ENCODE results near the gene MYCN. TPM values are rescaled to one million over a fixed set of nuclear protein-coding genes. Genes with fewer than 3 reads are reported as not detected.

Gene MYCN
- 1 to 10 TPM; 7.9 to 8.7 TPM for total RNA-seq
- 10 to 100 TPM; 23.8 to 25.8 TPM for polyA plus RNA-seq (ENCODE audit: insufficient read length in 2 of 2)
- long read RNA-seq, donor 1, partial matches to known transcripts: 6 of 9 reads
- long read RNA-seq, donor 1, other reads (novel, unspliced or antisense): 0 of 9 reads
- long read RNA-seq, donor 2, partial matches to known transcripts: 0 of 2 reads
- long read RNA-seq, donor 2, other reads (novel, unspliced or antisense): 0 of 2 reads
- long read RNA-seq, donor 3, partial matches to known transcripts: 6 of 10 reads
- long read RNA-seq, donor 3, other reads (novel, unspliced or antisense): 0 of 10 reads
- long read RNA-seq, donor 4, transcript MYCN-201 (3 exons, 2,602 nt): major isoform, 6 of 6 reads
- long read RNA-seq, donor 4, partial matches to known transcripts: 0 of 6 reads
- long read RNA-seq, donor 4, other reads (novel, unspliced or antisense): 0 of 6 reads

GRCh38 chr2:15939854-15940660 lies at the start of gene MYCN:
TSS of gene MYCN (plus strand) at chr2:15940550. CDS start at chr2:15942065, 1,515 bp downstream.
- no peaks in the 10 kb centered on the region for H3K27me3 ChIP-seq (ENCODE audit: control insufficient read depth, insufficient read depth, low read length)
- peak; percentile 71 to 98 (median 85) for DNase-seq (ENCODE audit: low read depth in 4 of 6, low spot score in 6 of 6)
- peaks cover 41% of the 10 kb centered on the region for H3K4me1 ChIP-seq (ENCODE audit: control insufficient read depth, insufficient read depth, low read length)
- WGBS (ENCODE audit: insufficient coverage): under 1% methylated on average over 42 of the region's 47 CpGs
- H3K4me3 ChIP-seq (ENCODE audit: low read depth, low read length): peak within 1 kb of the TSS; percentile 82
- no peaks in the 10 kb centered on the region for H3K9me3 ChIP-seq (ENCODE audit: control insufficient read depth, insufficient read depth, low read length)
- peaks cover 8% of the 10 kb centered on the region for H3K36me3 ChIP-seq (ENCODE audit: control insufficient read depth, insufficient read depth, low read length)
- H3K27ac ChIP-seq (ENCODE audit: low read depth, low read length): peak within 1 kb of the TSS; percentile 77

DNA sequence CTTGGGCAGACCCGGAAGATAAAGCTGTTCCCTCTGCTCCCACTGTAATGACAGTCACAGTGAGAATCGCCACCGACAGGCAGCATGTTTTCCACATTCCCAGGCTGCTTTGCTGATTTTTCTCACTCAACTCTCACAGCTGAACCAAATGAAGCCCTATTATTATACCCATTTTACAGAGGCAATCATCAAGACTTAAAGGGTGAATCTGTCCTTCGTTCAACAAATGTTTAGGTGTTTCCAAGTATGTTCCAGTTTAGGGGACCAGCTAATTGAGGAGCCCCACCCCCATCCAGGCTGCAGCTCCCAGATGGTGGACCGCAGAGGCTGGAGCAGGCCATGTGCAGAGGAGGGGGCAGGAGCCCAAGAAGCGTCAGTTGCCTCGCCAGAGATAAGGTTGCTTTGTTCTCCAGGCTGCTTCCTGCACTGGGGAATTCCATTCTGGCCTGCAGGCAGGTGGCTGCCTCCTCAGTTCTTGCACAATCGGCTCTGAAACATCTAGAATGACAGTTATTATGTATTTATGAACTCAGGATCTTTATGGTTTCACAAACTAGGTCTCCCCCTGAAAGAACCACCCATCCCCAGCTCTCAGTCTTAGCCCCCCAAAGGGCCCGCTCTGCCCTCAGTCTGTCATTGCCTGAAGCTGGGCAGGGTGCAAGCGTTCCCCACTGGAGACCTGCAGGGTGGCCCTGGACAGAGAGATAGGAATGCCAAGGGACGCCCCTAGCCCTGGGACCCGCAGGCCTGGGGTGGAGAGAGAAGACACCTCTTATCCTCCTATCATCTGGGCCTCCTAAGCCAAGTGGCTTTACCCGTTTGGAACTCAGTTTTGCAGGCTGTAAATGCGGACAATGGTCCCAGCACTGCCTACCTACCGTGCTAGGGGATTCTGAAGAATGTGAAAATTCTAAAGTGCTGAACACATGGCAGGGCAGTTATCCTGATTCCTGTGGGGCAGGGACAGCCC lies 49.1 kb upstream of the MYCN start:
- 68% methylated on average over 7 of the region's 15 CpGs for WGBS (ENCODE audit: insufficient coverage)
- Histone ChIP-seq H3K4me1 (ENCODE audit: control insufficient read depth, insufficient read depth, low read length) (peaks cover 45% of the 10 kb centered on the region), H3K36me3 (ENCODE audit: control insufficient read depth, insufficient read depth, low read length) (no peaks in the 10 kb centered on the region), H3K9me3 (ENCODE audit: control insufficient read depth, insufficient read depth, low read length) (no peaks in the 10 kb centered on the region), H3K27ac (ENCODE audit: low read depth, low read length) (no peak overlapping the region), H3K27me3 (ENCODE audit: control insufficient read depth, insufficient read depth, low read length) (no peaks in the 10 kb centered on the region), H3K4me3 (ENCODE audit: low read depth, low read length) (no peak overlapping the region)
- DNase-seq (ENCODE audit: low read depth in 4 of 6, low spot score in 6 of 6): no peak

DNA sequence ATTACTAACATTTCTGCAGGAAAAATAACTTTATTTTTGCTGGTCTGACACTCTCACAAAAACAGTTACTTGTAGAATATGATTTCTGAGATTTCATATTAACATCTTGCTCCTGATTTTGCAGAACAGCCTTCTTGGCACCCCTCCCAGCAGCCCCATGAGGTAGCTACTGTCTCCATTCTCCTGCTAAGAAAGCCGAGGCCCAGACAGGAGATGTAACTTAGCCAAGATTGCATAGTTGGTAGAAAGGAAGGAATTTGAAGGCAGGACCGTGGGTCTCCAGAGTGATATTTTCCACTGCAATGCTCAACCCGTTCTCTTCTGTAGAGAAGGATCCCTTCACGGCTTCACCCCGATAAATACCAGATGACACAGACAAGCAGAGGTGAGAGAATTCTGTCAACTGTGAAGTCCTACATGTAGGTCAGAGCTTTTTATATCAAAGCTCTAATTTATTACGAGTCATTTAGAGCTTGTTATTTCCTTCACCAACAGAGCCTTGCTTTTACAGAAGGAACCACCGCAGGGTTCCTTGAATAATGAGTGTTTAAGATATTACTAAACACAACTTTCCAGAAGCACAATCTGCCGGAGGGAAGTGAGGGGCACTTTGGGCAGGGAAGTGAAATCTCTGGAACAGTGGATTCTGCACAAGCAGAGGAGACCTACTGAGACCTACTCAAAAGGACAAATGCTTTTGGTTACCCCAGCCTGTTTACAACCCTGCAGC lies 48.0 kb upstream of the MYCN start:
- 0% methylated on average over 1 of the region's 8 CpGs for WGBS (ENCODE audit: insufficient coverage)
- Histone ChIP-seq H3K9me3 (ENCODE audit: control insufficient read depth, insufficient read depth, low read length) (no peaks in the 10 kb centered on the region), H3K27me3 (ENCODE audit: control insufficient read depth, insufficient read depth, low read length) (no peaks in the 10 kb centered on the region), H3K4me3 (ENCODE audit: low read depth, low read length) (no peak overlapping the region), H3K36me3 (ENCODE audit: control insufficient read depth, insufficient read depth, low read length) (no peaks in the 10 kb centered on the region), H3K27ac (ENCODE audit: low read depth, low read length) (no peak overlapping the region), H3K4me1 (ENCODE audit: control insufficient read depth, insufficient read depth, low read length) (peaks cover 45% of the 10 kb centered on the region)
- DNase-seq (ENCODE audit: low read depth in 4 of 6, low spot score in 6 of 6): peak in 2 of 6 donors; percentile 61 to 85

GRCh38 chr2:15893085-15893484 lies 47.3 kb upstream of the MYCN start:
- no peak for DNase-seq (ENCODE audit: low read depth in 4 of 6, low spot score in 6 of 6)
- no peak overlapping the region for H3K27ac ChIP-seq (ENCODE audit: low read depth, low read length)

GRCh38 chr2:15893689-15894480 lies 46.5 kb upstream of the MYCN start:
- no peaks in the 10 kb centered on the region for H3K27me3 ChIP-seq (ENCODE audit: control insufficient read depth, insufficient read depth, low read length)
- no peak overlapping the region for H3K27ac ChIP-seq (ENCODE audit: low read depth, low read length)
- peak in 2 of 6 donors; percentile 27 to 49 for DNase-seq (ENCODE audit: low read depth in 4 of 6, low spot score in 6 of 6)
- WGBS (ENCODE audit: insufficient coverage): 44% methylated on average over 4 of the region's 7 CpGs
- H3K4me1 ChIP-seq (ENCODE audit: control insufficient read depth, insufficient read depth, low read length): peaks cover 33% of the 10 kb centered on the region
- H3K36me3 ChIP-seq (ENCODE audit: control insufficient read depth, insufficient read depth, low read length): no peaks in the 10 kb centered on the region
- no peak overlapping the region for H3K4me3 ChIP-seq (ENCODE audit: low read depth, low read length)
- peaks cover 7% of the 10 kb centered on the region for H3K9me3 ChIP-seq (ENCODE audit: control insufficient read depth, insufficient read depth, low read length)

More at GRCh38 chr2:15893085-15893484, 47.3 kb upstream of the MYCN start:
- Histone ChIP-seq H3K9me3 (ENCODE audit: control insufficient read depth, insufficient read depth, low read length) (peaks cover 4% of the 10 kb centered on the region), H3K27me3 (ENCODE audit: control insufficient read depth, insufficient read depth, low read length) (no peaks in the 10 kb centered on the region), H3K4me1 (ENCODE audit: control insufficient read depth, insufficient read depth, low read length) (peaks cover 39% of the 10 kb centered on the region), H3K36me3 (ENCODE audit: control insufficient read depth, insufficient read depth, low read length) (no peaks in the 10 kb centered on the region), H3K4me3 (ENCODE audit: low read depth, low read length) (no peak overlapping the region)

- Histone ChIP-seq H3K9me3 (ENCODE audit: control insufficient read depth, insufficient read depth, low read length) (peaks cover 7% of the 10 kb centered on the region), H3K27ac (ENCODE audit: low read depth, low read length) (no peak overlapping the region), H3K36me3 (ENCODE audit: control insufficient read depth, insufficient read depth, low read length) (no peaks in the 10 kb centered on the region), H3K27me3 (ENCODE audit: control insufficient read depth, insufficient read depth, low read length) (no peaks in the 10 kb centered on the region), H3K4me1 (ENCODE audit: control insufficient read depth, insufficient read depth, low read length) (peaks cover 26% of the 10 kb centered on the region), H3K4me3 (ENCODE audit: low read depth, low read length) (no peak overlapping the region)
- WGBS (ENCODE audit: insufficient coverage): 17% methylated on average over 1 of the region's 8 CpGs
- no peak for DNase-seq (ENCODE audit: low read depth in 4 of 6, low spot score in 6 of 6)
These were observed 45.7 kb upstream of the MYCN start for GRCh38 chr2:15894481-15895144.

DNA sequence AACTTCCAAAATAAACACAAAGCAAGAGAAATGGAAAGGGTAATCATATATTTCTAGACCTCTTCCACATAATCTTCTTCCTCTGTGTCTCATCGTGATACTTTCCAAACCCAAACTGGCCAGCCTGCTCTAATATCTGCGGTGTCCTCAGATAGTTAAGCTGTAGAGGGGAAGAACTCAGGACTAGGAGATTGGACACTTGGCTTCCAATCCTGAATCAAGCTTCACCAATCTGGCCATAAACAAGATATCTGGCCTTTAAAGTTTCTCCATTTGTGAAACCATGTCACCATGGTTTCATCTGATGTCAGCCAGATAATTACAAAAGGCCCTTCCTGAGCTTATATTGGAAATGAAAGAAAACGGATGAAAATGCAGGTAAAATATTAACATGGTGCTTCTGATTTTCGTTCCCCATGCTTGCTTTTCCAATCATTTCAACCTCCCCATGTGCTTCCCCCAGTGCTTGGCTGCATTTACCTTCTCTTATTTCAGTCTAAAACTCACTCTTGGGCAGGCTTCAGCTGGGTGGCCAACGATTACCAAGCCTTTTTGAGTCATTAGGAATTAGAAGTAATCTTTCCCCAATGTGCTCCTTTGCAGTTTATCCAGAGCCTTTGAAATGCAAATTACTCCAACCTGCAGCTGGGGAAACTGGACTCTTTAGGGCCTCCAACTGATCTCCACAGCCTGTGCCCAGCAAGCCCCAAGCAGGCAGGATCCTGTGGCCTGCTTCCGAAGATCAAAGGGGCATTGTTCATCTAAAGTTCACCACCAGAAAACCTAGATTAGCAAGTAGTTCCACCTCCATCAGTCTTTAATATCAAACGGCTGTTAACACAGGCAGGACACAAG lies 44.5 kb upstream of the MYCN start:
- Histone ChIP-seq H3K4me3 (ENCODE audit: low read depth, low read length) (no peak overlapping the region), H3K4me1 (ENCODE audit: control insufficient read depth, insufficient read depth, low read length) (peaks cover 13% of the 10 kb centered on the region), H3K27ac (ENCODE audit: low read depth, low read length) (no peak overlapping the region), H3K27me3 (ENCODE audit: control insufficient read depth, insufficient read depth, low read length) (no peaks in the 10 kb centered on the region), H3K9me3 (ENCODE audit: control insufficient read depth, insufficient read depth, low read length) (peaks cover 7% of the 10 kb centered on the region), H3K36me3 (ENCODE audit: control insufficient read depth, insufficient read depth, low read length) (no peaks in the 10 kb centered on the region)
- no peak for DNase-seq (ENCODE audit: low read depth in 4 of 6, low spot score in 6 of 6)
- 41% methylated on average over 3 of the region's 7 CpGs for WGBS (ENCODE audit: insufficient coverage)

All from spinal cord (tissue), 10 donors.